Activated T-cell treated with anti-CD3 and anti-CD28 coated beads, Interleukin-2, amount 50 U/mL, for 4 hours (primary cell): Measurements from ENCODE around the gene CCDC137. TPM values are rescaled to one million over a fixed set of nuclear protein-coding genes. Genes with fewer than 3 reads are reported as not detected.
"Not testable (repeated sequence)": the region's sequence is repeated elsewhere in the genome, so short reads cannot be mapped to it uniquely, and the experiment has no call there.

Source experiments
- ATAC-seq, 2 donors: fragments of 200-7000 bp; cut with Tn5 transposase; one replicate each; pipeline ENCODE4 v1.10.0; 2021
- DNase-seq: peaks from one replicate; pipeline ENCODE4 v3.0.0-alpha.2; 2020
- H3K27me3 Mint-ChIP-seq: one replicate; pipeline ENCODE4 v1.8.0; 2021; ENCODE audit warnings: low read depth, mixed read lengths
- H3K36me3 Mint-ChIP-seq: one replicate; pipeline ENCODE4 v1.8.0; 2022; ENCODE audit warnings: mixed read lengths; ENCODE audit not compliant: insufficient read depth
- H3K4me1 Mint-ChIP-seq: one replicate; pipeline ENCODE4 v1.8.0; 2021; ENCODE audit warnings: low read depth, mixed read lengths
- H3K4me3 Mint-ChIP-seq: one replicate; pipeline ENCODE4 v1.8.0; 2021; ENCODE audit warnings: mild to moderate bottlenecking, moderate library complexity, mixed read lengths
- H3K9me3 Mint-ChIP-seq: one replicate; pipeline ENCODE4 v1.8.0; 2021; ENCODE audit warnings: mixed read lengths
- total RNA-seq, 3 donors: library from RNA; stranded (reverse); gene quantifications; one replicate each; pipeline ENCODE4 v1.2.1, GENCODE V29; 2021

The CCDC137 gene
- total RNA-seq, 3 donors from 2014 or later, result 82.9 to 91.9 (median 84.9) TPM

GRCh38 chr17:81662002-81662401 lies 4.5 kb upstream of the CCDC137 start:
- no peaks in the 10 kb centered on the region for H3K27me3 Mint-ChIP-seq
- no peaks in the 10 kb centered on the region for H3K9me3 Mint-ChIP-seq
- no peak for ATAC-seq
- H3K4me1 Mint-ChIP-seq, result peaks cover 27% of the 10 kb centered on the region
- DNase-seq, result no peak
- H3K36me3 Mint-ChIP-seq, result peaks cover 8% of the 10 kb centered on the region
- no peak overlapping the region for H3K4me3 Mint-ChIP-seq

- H3K27me3 Mint-ChIP-seq, result no peaks in the 10 kb centered on the region
- no peak for ATAC-seq
- H3K36me3 Mint-ChIP-seq, result peaks cover 15% of the 10 kb centered on the region
Measured at GRCh38 chr17:81664051-81664470, 2.5 kb upstream of the CCDC137 start.

GRCh38 chr17:81665205-81666091 lies 1.1 kb upstream of the CCDC137 start:
- Mint-ChIP-seq H3K36me3 (peaks cover 19% of the 10 kb centered on the region), H3K4me1 (peaks cover 35% of the 10 kb centered on the region), H3K4me3 (peak overlapping the region; percentile 92), H3K9me3 (no peaks in the 10 kb centered on the region), H3K27me3 (no peaks in the 10 kb centered on the region)
- ATAC-seq (peak; percentile 47 to 49), DNase-seq (peak; percentile 54)

More at GRCh38 chr17:81664051-81664470, 2.5 kb upstream of the CCDC137 start:
- DNase-seq, result no peak
- H3K9me3 Mint-ChIP-seq, result no peaks in the 10 kb centered on the region
- peaks cover 35% of the 10 kb centered on the region for H3K4me1 Mint-ChIP-seq
- peak overlapping the region; percentile 25 for H3K4me3 Mint-ChIP-seq

- DNase-seq, result no peak
Measured at GRCh38 chr17:81666092-81666341, 520 bp upstream of the CCDC137 start.

GRCh38 chr17:81667754-81668153 lies 1.2 kb downstream of the CCDC137 start:
- no peak for DNase-seq
- ATAC-seq, result no peak
- Mint-ChIP-seq H3K4me1 (peaks cover 33% of the 10 kb centered on the region), H3K9me3 (no peaks in the 10 kb centered on the region), H3K4me3 (peak overlapping the region; percentile 92), H3K27me3 (no peaks in the 10 kb centered on the region), H3K36me3 (peaks cover 22% of the 10 kb centered on the region)

More at GRCh38 chr17:81666092-81666341, 520 bp upstream of the CCDC137 start:
- peaks cover 35% of the 10 kb centered on the region for H3K4me1 Mint-ChIP-seq
- H3K36me3 Mint-ChIP-seq, result peaks cover 19% of the 10 kb centered on the region
- H3K4me3 Mint-ChIP-seq, result peak overlapping the region; percentile 92
- H3K27me3 Mint-ChIP-seq, result no peaks in the 10 kb centered on the region
- H3K9me3 Mint-ChIP-seq, result no peaks in the 10 kb centered on the region
- peak; percentile 30 to 32 for ATAC-seq

- Mint-ChIP-seq H3K4me1 (peaks cover 16% of the 10 kb centered on the region), H3K36me3 (peaks cover 17% of the 10 kb centered on the region)
Measured at GRCh38 chr17:81672504-81672903, 6.0 kb downstream of the CCDC137 start.

GRCh38 chr17:81672954-81673353 lies 6.4 kb downstream of the CCDC137 start:
- peaks cover 11% of the 10 kb centered on the region for H3K4me1 Mint-ChIP-seq
- H3K27me3 Mint-ChIP-seq, result no peaks in the 10 kb centered on the region
- H3K4me3 Mint-ChIP-seq, result no peak overlapping the region
- ATAC-seq, result no peak
- no peaks in the 10 kb centered on the region for H3K9me3 Mint-ChIP-seq
- no peak for DNase-seq
- H3K36me3 Mint-ChIP-seq, result peaks cover 15% of the 10 kb centered on the region

More at GRCh38 chr17:81672504-81672903, 6.0 kb downstream of the CCDC137 start:
- Mint-ChIP-seq H3K27me3 (no peaks in the 10 kb centered on the region), H3K4me3 (no peak overlapping the region), H3K9me3 (no peaks in the 10 kb centered on the region)
- ATAC-seq (no peak), DNase-seq (no peak)

- DNase-seq, result no peak
- H3K4me1 Mint-ChIP-seq, result peaks cover 6% of the 10 kb centered on the region
- no peaks in the 10 kb centered on the region for H3K27me3 Mint-ChIP-seq
- no peak for ATAC-seq
- peaks cover 10% of the 10 kb centered on the region for H3K36me3 Mint-ChIP-seq
- H3K9me3 Mint-ChIP-seq, result no peaks in the 10 kb centered on the region
- H3K4me3 Mint-ChIP-seq, result no peak overlapping the region
Measured at GRCh38 chr17:81673561-81674258, 7.2 kb downstream of the CCDC137 start.

GRCh38 chr17:81675515-81676221 lies 9.1 kb downstream of the CCDC137 start:
- not testable (repeated sequence) for H3K36me3 Mint-ChIP-seq, ATAC-seq, H3K4me1 Mint-ChIP-seq, H3K4me3 Mint-ChIP-seq, H3K9me3 Mint-ChIP-seq, H3K27me3 Mint-ChIP-seq
- peak; percentile 25 for DNase-seq

GRCh38 chr17:81676906-81677305 lies 10.4 kb downstream of the CCDC137 start:
- H3K9me3 Mint-ChIP-seq, result no peaks in the 10 kb centered on the region
- peaks cover 6% of the 10 kb centered on the region for H3K4me1 Mint-ChIP-seq
- H3K4me3 Mint-ChIP-seq, result no peak overlapping the region
- DNase-seq (no peak), ATAC-seq (no peak)
- no peaks in the 10 kb centered on the region for H3K27me3 Mint-ChIP-seq
- H3K36me3 Mint-ChIP-seq, result peaks cover 2% of the 10 kb centered on the region

GRCh38 chr17:81680150-81680549 lies 13.6 kb downstream of the CCDC137 start:
- no peak for ATAC-seq
- Mint-ChIP-seq H3K4me3 (no peak overlapping the region), H3K9me3 (no peaks in the 10 kb centered on the region), H3K27me3 (no peaks in the 10 kb centered on the region), H3K36me3 (peaks cover under 1% of the 10 kb centered on the region), H3K4me1 (peaks cover 21% of the 10 kb centered on the region)
- DNase-seq, result no peak

GRCh38 chr17:81681672-81682071 lies 15.1 kb downstream of the CCDC137 start:
- ATAC-seq, result no peak
- Mint-ChIP-seq H3K4me3 (peak overlapping the region; percentile 94), H3K27me3 (no peaks in the 10 kb centered on the region), H3K4me1 (peaks cover 23% of the 10 kb centered on the region), H3K36me3 (peaks cover 7% of the 10 kb centered on the region), H3K9me3 (no peaks in the 10 kb centered on the region)
- no peak for DNase-seq

GRCh38 chr17:81682565-81683207 lies 16.1 kb downstream of the CCDC137 start:
- H3K36me3 Mint-ChIP-seq, result peaks cover 14% of the 10 kb centered on the region
- no peak for ATAC-seq
- H3K27me3 Mint-ChIP-seq, result no peaks in the 10 kb centered on the region
- no peak for DNase-seq
- peaks cover 25% of the 10 kb centered on the region for H3K4me1 Mint-ChIP-seq
- no peaks in the 10 kb centered on the region for H3K9me3 Mint-ChIP-seq
- peak overlapping the region; percentile 94 for H3K4me3 Mint-ChIP-seq

- H3K9me3 Mint-ChIP-seq, result no peaks in the 10 kb centered on the region
- DNase-seq (no peak), ATAC-seq (peak; percentile 10 to 11)
- H3K4me1 Mint-ChIP-seq, result peaks cover 25% of the 10 kb centered on the region
- H3K27me3 Mint-ChIP-seq, result no peaks in the 10 kb centered on the region
- H3K36me3 Mint-ChIP-seq, result peaks cover 14% of the 10 kb centered on the region
- H3K4me3 Mint-ChIP-seq, result peak overlapping the region; percentile 94
Measured at GRCh38 chr17:81683208-81683583, 16.7 kb downstream of the CCDC137 start.
